ENCODE measurements around the gene PADI3.

PADI3 gene

DNA sequence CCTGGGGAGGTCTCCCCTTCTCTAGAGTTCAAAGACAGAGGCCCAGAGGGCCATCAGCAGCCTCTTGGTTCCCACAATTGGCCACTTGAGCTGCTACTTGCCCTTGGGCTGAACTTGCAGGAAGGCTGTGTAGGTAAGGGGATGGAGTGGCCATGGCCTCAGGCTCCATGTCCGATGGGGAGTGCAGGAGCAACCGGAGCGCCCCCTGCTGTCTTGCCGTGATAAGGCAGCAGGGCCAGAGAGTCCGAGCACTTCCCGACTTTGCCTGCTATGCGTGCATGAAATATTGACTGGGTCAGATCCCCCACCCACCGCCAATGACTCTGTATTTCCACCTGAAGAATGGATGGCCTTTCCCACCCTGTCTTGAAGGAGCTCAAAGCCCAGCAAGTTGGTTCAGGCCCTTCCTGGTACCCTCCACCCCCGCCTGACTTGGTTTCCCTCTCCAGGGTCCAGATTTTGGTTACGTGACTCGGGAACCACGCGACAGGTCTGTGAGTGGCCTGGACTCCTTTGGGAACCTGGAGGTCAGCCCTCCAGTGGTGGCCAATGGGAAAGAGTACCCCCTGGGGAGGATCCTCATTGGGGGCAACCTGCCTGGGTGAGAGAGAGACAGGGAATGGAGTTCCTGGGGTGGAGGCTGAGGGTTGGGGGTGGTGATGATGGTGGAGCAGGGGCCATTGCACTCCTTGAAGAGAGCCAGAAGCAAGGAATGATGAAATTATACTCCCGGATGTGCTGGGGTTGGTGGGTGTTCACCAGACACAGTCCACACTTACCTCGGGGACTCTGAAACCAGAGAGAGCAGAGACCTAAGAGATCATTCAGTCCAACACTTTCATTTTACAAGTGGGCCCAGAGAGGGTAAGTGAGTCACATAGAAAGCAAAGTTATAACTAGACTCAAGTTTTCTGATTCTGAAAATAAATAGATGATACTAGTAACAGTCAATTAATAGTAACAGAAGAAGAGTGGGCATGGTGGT, 25.6 kb downstream of the PADI3 start:
- DNase-seq, result peak; percentile 43

DNA sequence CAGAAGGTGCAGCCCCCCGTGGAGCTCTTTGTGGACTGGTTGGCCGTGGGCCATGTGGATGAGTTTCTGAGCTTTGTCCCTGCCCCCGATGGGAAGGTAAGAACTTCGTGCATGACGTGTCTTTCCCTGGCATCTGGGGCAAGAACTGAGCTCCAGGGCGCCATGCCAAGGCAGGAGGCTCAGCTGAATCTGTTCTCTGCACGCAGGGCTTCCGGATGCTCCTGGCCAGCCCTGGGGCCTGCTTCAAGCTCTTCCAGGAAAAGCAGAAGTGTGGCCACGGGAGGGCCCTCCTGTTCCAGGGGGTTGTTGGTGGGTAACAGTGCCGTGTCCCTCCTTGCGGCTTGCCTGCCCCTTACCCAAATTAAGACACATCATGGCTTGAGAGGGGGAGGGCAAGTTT, 27.7 kb downstream of the PADI3 start:
- no peak for DNase-seq

DNA sequence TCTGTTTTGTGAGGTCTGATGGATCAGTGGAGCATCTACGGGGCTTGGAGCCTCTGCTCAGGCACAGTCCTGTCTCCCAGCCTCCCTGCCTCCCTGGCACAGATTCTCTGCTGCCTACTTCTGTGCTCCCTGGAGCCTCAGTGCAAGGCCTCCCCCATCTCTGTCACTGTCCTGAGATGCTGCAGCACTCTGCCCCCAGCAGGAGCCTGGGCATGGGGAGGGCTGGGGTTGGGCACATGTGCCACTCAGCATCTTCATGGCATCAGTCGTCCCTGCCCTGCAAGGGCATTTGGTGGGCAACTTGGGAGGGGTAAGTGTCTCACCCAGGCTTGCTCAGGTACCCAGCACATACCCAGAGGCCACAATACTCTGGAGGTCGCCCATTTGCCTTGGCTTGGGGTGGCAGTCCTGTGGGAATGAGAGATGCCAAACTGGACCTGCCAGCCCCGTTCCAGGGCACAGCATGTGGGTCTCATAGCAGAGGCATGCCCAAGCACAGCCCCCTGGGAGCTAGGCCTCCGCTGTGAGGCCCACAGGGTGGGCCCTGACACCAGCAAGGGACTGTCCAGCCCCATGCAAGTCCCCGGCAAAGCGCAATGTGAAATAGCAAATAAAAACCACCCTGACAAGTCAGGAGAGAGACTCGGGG, 28.7 kb downstream of the PADI3 start:
- DNase-seq, result no peak

DNA sequence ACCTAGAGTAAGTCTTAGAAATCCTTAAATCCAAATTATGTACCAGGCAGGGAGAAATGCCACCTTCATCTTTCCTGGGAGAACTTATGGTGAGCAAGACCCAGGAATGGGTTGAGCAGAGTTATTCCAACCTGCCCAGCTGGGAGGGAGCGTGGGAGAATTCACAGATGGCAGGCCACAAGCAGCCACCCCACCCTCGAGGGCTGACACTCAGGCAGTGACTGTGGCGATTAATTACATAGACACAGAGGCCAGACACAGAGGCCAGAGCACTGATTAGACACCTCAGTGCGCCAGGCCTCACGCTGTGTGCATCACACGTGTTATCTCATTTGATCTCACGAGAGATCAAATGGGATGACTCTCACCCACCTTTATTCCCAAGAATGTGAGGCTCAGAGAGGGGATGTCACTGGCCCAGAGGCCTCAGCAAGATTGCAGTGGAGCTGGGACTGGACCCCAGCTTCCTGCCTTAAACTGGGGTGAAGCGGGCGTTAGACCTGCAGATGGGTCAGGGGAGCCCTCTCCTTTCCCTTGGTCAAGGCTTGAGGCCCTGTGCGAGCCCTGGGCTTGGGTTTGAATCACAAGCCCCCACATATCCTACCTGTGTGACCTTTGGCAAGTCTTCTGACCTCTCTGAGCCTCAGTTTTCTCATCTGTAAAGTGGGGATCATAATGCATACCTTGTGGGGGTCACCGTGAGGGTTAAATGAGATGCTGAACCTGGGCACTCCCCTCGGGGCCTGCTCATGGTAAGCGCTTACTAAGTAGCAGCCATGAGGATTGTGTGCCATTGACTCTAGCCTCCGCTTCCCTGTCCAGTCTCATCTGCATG, 30.3 kb downstream of the PADI3 start:
- DNase-seq, result no peak

DNA sequence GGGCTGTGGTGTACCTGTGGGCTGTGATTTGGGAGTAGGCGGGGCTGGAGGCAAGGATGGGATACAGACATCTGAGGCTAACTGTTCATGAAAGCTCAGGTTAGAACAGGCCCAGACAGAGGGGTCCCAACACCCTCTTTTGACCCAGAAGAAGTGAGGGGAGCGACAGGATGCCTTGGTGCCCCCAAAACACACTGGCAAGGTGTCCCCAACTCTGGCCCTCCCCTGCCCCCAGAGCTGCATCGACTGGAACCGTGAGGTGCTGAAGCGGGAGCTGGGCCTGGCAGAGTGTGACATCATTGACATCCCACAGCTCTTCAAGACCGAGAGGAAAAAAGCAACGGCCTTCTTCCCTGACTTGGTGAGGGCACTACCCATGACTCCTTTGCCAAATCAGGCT, 31.5 kb downstream of the PADI3 start:
- DNase-seq, result no peak

DNA sequence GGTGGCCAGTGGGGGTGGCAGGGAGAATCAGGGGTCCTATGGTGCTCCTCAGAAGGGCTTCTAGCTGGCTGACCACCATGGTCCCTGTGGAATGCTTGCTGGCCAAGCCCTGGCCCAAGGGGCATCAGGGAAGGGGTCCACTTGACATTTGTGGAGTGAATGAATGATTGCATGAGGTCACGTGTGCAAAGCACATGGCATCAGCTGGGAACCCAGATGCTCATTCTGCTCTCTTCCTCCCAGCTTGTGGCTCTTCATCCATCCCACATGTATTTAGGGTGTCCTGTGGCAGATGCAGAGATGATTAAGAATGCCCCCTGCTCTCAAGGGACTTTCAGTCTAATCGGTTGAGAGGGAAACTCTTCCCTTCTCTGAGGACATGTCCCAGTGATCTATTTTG, 32.0 kb downstream of the PADI3 start:
- DNase-seq, result no peak

DNA sequence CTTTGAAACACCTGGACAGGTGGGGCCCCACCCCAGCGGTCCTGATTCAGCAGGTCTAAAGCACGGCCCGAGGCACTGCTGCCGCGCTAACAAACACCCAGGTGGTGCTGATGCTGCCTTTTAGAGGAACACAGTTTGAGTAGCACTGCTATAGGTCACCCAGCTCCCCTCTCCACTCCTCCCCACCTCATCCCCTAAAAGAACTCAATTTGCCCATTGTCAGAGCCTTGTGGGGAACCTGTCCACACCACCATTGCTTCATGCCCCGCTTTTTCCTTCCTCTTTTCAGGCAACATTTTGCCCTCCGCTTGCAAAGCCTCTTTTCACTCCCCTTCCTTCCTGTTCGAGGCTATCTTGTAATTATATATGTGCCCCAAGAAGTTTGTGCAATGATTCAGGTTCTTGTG, 32.9 kb downstream of the PADI3 start:
- DNase-seq, result no peak

DNA sequence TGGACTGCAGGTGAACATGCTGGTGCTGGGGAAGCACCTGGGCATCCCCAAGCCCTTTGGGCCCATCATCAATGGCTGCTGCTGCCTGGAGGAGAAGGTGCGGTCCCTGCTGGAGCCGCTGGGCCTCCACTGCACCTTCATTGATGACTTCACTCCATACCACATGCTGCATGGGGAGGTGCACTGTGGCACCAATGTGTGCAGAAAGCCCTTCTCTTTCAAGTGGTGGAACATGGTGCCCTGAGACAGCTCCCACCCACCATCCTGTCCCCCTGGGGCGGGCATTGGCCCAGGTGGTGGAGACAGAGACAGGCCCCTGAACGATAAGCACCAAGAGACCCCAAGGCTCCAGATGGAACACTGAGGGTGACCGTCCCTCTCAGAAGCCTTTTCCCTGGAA, 33.9 kb downstream of the PADI3 start:
- no peak for DNase-seq

DNA sequence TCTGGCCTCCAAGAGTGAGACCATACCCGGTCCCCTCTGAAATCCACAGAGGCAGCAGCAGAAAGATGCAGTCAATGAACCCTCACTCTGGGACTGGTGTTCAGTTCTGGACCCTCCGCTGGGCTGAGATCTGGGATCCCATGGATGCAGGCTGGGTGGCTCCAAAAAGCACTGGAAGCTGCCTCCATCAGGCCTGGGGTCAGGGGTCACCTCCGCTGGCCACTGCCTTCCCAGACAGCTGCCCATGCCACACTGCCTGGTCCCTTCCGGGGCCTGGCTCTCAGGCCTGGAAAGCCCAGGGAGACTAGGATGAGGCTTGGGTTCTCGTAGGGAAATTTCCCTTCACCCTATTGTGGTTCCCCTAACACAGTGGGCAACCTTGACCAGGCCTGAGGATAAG, 37.7 kb downstream of the PADI3 start:
- no peak for DNase-seq

DNA sequence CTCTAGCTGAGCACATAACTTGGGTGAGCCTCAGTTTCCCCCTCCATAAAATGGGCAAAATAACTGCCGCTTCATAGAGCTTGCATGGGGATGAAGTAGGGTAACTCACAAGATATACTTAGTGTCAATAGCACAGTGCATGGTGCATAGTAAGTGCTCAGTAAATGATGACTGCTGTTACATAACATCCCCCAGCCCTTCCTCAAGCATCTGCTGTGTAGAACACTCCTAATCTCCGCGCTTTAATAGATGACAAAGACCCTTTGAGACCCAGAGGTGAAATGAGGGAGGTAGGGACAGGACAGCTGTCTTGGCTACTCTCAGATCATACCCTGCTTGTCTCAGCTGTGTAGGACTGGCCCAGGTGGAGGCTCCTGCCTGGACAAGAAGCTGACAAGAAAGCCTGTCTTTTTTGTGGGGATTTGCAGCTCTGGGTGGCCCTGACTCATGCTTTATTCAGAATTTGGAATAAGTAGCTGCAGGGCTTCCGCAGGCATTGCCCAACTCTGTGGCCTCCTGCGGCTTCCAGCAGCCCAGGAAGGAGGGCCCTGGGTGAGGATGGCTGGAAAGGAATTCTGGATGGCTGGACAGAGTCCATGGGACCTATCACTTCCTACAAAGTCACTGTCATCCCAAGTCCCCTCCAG, 38.4 kb downstream of the PADI3 start:
- no peak for DNase-seq

DNA sequence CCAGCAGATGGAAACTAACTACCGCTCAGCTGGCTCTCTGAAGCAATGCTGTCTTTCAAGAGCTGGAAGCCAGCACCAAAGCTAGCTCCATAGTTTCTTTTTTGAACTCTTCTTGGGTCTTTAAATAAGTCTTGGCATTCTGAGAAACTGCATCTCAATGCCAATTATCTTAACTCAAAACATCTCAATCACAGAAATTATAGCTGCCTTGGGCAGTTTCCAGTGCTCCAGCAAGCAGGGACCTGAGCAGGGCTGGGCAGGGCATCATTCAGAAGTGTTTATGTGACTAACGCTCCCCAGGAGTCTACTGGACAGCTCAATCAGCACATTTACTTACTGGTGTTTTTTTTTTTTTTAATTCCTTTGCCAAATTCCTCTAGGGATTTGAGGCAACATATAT, 40.8 kb downstream of the PADI3 start:
- no peak for DNase-seq

DNA sequence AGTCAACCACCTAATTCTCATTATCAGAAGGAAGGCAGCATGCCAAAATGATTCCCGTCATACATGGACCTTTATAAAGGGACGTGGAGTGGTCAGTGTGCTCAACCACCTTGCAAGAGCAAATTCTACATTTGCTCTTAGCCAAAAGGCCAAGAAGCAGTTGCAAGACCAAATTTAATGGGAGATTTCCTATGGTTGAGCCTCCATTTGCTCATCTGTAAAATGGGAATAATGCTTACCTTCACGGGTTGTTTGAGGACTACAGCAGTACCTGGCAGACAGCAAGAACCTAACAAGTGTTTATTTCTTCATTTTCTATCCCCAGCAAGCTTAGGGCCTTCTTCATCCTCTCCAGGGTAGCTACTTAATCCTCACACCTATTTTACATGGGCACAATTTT, 41.7 kb downstream of the PADI3 start:
- no peak for DNase-seq

DNA sequence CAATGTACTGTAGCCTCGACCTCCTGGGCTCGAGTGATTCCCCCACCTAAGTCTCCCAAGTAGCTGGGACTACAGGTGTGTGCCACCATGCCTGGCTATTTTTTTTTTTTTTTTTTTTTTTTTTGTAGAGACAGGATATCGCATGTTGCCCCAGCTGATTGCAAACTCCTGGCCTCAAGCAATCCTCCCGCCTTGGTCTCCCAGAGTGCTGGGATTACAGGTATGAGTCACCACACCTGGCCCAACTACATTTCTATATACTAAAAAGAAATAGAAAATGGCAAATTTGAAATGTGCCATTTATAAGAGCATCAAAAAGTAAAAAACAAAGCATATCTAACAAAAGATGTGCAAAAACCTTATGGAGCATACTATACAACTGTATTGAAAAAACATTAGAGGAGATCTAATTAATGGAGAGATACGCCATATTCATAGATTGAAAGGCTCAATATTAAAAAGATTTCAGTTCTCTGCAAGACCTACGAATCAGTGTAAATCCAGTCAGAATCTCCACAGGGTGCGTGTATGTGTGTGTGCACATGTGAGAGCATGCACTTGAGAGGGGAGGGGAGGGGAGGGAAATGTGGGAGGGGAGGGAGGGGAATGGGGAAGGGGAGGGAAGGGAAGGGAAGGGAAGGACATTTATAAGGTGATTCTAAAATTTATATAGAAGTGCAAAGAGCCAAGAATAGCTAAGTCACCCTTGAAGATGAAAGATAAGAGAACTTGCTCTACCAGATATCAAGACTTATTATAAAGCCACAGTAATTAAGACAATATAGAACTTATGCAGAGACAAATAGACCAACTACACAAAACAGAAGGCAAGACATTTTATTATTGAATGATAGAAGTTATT, 43.6 kb downstream of the PADI3 start:
- DNase-seq, result no peak

DNA sequence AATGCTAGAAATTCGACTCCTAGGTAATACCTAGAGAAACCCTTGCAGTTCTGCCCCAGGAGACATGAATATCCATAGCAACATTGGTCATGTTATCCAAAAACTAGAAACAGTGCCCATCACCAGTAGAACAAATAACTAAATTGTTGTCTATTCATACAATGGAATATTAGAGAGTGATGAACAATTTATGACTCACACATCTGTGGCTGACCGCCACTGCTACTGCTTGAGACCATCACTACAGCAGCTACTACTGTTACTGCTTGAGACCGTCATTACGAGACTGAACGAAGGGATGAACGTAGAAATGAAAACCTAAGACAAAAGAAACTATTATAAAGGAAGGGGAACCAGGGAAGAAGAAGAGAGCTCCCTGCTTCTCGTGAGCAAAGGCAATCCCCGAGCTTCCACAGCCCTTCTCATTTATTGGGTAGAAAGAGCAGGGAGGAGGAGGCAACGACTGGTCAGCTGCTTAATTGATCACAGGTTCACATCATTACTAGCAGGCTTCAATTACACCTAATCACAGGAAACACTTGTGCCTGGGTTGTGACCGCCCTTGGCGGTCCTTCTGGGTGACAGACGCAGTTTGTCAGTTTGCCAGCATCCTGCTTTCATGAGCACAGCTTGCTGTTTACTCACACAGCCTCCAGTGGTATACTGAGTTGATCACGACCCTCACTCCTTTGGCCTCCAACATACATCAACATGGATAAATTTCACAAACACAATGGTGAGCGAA, 45.0 kb downstream of the PADI3 start:
- no peak for DNase-seq

DNA sequence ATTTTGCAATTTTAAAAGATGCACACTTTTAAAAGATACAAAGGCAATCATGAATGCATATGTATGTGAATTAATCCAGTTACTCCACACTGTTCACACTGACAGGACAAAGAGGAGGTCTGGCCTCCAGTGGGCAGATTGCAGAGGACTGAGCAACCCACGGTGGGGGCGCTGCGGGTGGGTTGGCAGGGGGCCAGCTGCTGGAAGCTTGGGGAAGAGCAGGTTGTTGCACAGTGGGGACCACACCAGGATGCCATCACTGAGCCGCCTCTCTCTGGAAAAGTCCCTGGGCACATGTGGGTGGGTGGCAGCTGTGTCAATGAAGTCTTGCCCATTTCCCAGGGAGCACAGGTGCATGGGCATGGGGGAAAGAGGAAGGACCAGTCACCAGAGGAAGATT, 46.4 kb downstream of the PADI3 start:
- no peak for DNase-seq

DNA sequence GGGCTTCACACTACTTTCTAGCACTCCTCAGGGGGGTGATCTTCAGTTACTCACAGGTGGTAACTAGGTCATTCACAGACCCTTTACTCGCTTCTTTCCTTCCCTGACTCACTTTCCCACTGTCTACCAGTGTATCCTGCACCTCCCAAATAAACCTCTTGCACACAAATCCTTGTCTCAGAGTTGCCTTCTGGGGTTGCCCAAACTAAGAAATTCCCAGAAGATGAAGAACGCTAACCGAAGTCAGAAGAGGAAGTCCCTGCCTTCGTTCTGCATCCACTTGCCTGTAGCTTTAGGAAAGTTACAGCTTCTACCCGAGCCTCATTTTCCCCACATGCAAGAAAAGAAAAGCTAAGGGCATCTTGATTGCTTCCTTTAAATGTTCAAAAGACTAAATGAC, 47.2 kb downstream of the PADI3 start:
- DNase-seq, result no peak

DNA sequence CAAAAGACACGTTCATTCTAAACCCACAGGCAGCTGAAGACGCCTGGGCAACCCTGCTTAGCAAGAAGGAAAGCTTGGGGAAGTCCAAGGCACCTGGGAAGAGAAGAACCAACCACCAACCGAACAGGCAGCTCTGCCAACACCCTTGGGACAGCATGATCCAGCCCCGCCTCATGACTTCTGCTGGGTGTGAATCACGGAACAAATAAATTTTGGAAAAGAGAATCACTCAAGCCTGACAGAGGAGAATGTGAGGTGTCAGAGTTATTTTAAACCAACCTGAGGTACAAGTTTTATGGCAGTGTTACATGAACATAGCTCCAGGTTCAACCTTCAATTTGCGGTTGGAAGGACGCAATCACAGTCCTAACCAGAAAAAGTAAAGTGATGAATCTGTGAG, 49.1 kb downstream of the PADI3 start:
- DNase-seq, result no peak

DNA sequence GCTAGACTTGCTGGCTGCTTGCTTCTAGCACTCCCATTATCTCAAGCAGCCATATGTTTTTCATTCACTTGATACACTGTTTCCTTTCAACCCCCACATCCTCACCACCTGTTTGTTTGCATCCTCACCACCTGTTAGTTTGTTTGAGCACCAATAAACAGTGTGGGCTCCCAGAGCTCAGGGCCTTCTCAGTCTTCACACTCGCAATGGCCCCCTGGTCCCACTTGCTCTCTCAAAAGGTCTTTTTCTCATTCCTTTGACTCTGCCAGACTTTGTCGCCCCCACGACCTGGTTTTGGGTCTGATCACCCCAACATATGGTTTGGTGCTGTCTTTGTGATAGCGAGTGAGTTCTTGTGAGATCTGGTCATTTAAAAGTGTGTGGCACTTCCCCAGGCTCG, 52.9 kb downstream of the PADI3 start:
- DNase-seq, result no peak

DNA sequence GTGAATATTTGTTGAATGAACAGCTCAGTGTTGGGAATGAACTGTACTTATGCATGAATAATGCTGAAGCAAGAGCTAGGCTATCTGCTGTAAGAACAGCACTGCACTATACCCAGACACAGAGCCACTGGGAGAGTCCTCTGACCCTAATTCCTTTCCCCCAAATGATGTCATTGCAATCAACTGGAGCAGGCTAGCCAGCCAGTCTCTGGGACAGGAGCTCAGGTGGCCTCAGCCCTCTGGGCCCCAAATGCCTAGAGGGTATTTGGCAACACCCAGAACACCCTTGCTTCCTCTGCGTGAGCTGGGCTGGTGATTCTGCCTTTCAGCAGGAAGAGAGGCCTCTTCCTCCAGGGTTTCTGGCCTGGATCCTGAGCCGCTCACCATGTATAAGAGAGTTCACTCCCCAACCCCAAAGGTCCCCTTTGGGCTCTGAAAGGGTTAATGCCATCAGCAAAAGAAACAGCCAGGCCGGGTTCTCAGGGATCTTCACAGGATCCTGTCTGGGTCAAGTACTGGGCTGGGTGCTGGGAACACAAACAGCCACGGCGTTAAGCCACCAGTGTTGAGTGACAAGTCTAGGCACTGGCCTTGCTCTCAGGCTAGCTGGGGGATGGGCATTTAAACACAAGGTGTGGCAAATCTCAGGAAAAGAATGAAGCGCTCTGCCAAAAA, 55.4 kb downstream of the PADI3 start:
- DNase-seq, result peak; percentile 11

DNA sequence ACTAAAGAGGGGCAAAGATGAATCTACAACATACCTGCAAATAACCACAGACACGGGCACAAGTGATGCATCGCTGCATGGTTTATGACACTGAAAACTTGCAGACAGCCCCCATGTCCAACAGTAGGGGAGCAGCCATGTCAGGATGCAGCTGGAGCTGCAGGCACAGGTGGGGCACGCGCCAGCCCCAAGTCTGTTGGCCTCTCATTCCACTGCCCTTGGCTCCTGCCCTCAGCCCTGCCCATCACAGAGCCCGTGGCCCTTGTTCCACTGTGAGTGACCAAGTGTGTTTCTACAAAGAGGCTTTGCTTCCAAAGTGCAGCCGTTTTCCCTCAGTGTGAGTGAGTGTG, 55.9 kb downstream of the PADI3 start:
- DNase-seq, result no peak

DNA sequence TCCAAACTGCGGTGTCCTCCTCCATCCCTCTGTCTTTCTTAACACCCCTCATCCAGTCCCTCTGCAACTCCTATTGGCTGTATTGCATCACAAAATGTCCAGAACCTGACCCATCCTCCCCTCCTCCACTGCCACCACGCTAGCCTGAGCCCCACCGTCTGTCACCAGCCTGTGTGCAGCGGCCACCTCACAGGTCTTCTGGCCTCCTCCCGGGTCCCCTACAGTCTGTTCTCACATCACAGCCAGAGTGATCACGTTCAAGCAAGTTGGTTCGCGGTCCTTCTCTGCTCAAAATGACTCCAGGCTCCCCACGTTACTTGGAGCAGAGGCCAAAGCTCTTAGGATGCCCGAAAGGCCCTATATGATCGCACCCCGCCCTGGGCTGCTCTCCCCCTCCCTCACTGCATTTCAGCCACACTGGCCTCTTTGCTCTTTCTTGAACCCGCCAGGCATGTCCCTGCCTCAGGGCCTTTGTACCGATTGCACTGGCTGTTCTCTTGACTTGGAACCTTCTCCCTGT, 56.7 kb downstream of the PADI3 start:
- DNase-seq, result no peak

Data from NK-92 treated with Interleukin-12 subunit alpha and Interleukin-12 subunit beta, amount 100 ng/mL, for 24 hours (cell line).